Prostate gland (tissue), 2 donors: Measurements from ENCODE around the gene CEBPB. TPM values are rescaled to one million over a fixed set of nuclear protein-coding genes. Genes with fewer than 3 reads are reported as not detected.

ENCODE experiments used
- DNase-seq: peaks from one replicate; pipeline ENCODE4 v3.0.0-alpha.2; 2019; ENCODE audit warnings: low spot score
- H3K27ac ChIP-seq, 2 donors: fragments of 200-600 bp; sonication (generic); 2 replicates each; pipeline ENCODE4 v1.5.1; 2017 to 2019
- H3K27me3 ChIP-seq: fragments of 200-600 bp; sonication (generic); replicated peaks from 2 replicates; pipeline ENCODE4 v1.5.1; 2019; ENCODE audit not compliant: insufficient read depth
- H3K36me3 ChIP-seq, 2 donors: fragments of 200-600 bp; sonication (generic); 1 replicate in 1 of 2; 2 replicates in 1 of 2; pipeline versions ENCODE4 v1.5.1 to v1.8.1; 2017 to 2019
- H3K4me1 ChIP-seq: fragments of 200-600 bp; sonication (generic); replicated peaks from 2 replicates; pipeline ENCODE4 v1.5.1; 2019
- H3K4me3 ChIP-seq, 2 donors: fragments of 200-600 bp; sonication (generic); 2 replicates each; pipeline ENCODE4 v1.5.1; 2017 to 2019
- H3K9me3 ChIP-seq: fragments of 200-600 bp; sonication (generic); 2 replicates; pipeline ENCODE4 v1.5.1; 2017
- CTCF ChIP-seq, 4 experiments: fragments of 200-600 bp in 2 of 4; fragments of 450-650 bp in 2 of 4; sonication (generic) in 2 of 4; IDR thresholded peaks; 1 replicate in 3 of 4; 2 replicates in 1 of 4; pipeline ENCODE4 v1.5.1; 2016 to 2019; ENCODE audit warnings: antibody characterized with exemption in 4 of 4, mild to moderate bottlenecking in 2 of 4, moderate library complexity in 2 of 4
- POLR2A ChIP-seq: fragments of 450-650 bp; IDR thresholded peaks from one replicate; pipeline ENCODE4 v1.6.1; 2016; ENCODE audit warnings: antibody characterized with exemption, mild to moderate bottlenecking
- POLR2AphosphoS5 ChIP-seq: sonication (generic); formaldehyde crosslinking; IDR thresholded peaks from one replicate; pipeline ENCODE4 v1.6.1; 2017; ENCODE audit warnings: antibody characterized with exemption
- whole genome bisulfite sequencing: methylation state at CpG from one replicate; pipeline ENCODE4 v1.1.5; 2018; 5-methylcytosine and 5-hydroxymethylcytosine counted together
- intact Hi-C: fragments of 100-400 bp; cut with DNase I; formaldehyde crosslinking; loops from one replicate; pipeline ENCODE4 v1.14.2; 2022
- total RNA-seq, 2 donors: library from RNA; depleted of rRNA; stranded (reverse); fragments of >200 nt; gene quantifications; one replicate each; pipeline ENCODE4 v1.1.0, GENCODE V29; 2016

Gene CEBPB
- total RNA-seq, 2 donors from 2014 or later, result 72.8 to 77.2 TPM

DNA sequence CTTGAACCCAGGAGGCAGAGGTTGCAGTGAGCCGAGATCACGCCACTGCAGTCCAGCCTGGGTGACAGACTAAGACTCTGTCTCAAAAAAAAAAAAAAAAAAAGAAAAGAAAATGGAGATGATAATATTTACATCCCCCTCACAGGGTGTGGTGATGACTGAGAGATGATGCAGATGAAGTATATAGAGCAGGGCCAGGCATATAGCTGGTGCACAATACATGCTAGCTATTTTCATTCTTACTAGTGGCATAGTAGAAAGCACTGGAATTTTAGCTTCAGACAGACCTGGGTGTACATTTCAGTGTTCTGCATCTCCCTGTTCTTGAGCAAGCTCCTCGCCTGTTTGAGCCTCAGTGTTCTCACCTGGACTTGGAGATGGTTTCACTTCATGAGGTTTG, 36.9 kb downstream of the CEBPB start:
- no peak overlapping the region for H3K4me3 ChIP-seq
- intact Hi-C loops, result no loop called here
- DNase-seq, result no peak

DNA sequence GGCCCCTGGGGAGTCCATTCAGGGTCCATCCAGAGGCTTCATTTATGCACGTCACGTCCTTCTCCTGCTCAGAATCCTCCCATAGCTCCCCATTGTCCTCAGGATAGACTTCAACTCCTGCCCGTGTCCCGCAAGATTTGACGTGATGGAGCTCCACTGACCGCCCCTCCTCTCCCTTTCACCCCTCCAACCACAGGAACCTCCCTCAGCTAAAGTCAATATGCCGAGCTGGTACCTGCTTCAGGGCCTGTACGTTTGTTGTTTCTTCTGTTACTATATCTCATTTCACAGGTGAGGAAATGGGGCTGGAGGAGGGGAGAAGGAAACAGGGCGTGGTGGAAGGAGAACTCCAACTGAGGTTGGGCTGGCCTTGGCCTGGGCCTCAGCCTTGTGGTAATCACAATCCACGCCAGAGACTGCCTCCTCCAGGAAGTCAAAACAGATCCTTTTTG, 38.6 kb downstream of the CEBPB start:
- H3K4me1 ChIP-seq, result no peaks in the 10 kb centered on the region
- H3K27ac ChIP-seq, result no peak overlapping the region
- no peaks in the 10 kb centered on the region for H3K36me3 ChIP-seq
- H3K27me3 ChIP-seq, result no peaks in the 10 kb centered on the region
- intact Hi-C loops, result no loop called here
- TF ChIP-seq POLR2A, result no peak
- TF ChIP-seq CTCF (IDR thresholded peaks at IDR 0.05), result no peak
- no peak for TF ChIP-seq POLR2AphosphoS5
- 79% methylated on average over 10 of the region's 10 CpGs for WGBS
- no peaks in the 10 kb centered on the region for H3K9me3 ChIP-seq
- no peak for DNase-seq
- no peak overlapping the region for H3K4me3 ChIP-seq

More for the DNA sequence above, 36.9 kb downstream of the CEBPB start:
- no peaks in the 10 kb centered on the region for H3K9me3 ChIP-seq
- H3K4me1 ChIP-seq, result no peaks in the 10 kb centered on the region
- TF ChIP-seq CTCF (IDR thresholded peaks at IDR 0.05) (no peak), POLR2AphosphoS5 (no peak), POLR2A (no peak)
- H3K36me3 ChIP-seq, result no peaks in the 10 kb centered on the region
- no peaks in the 10 kb centered on the region for H3K27me3 ChIP-seq
- no peak overlapping the region for H3K27ac ChIP-seq
- 91% methylated on average over 3 of the region's 3 CpGs for WGBS

- TF ChIP-seq CTCF (IDR thresholded peaks at IDR 0.05), result no peak
- no peak for TF ChIP-seq POLR2AphosphoS5
- TF ChIP-seq POLR2A, result no peak
- H3K4me3 ChIP-seq, result no peak overlapping the region
- no peaks in the 10 kb centered on the region for H3K36me3 ChIP-seq
- H3K4me1 ChIP-seq, result no peaks in the 10 kb centered on the region
- no peak for DNase-seq
- WGBS, result 94% methylated on average over 7 of the region's 7 CpGs
- intact Hi-C loops, result no loop called here
- no peaks in the 10 kb centered on the region for H3K9me3 ChIP-seq
- H3K27me3 ChIP-seq, result no peaks in the 10 kb centered on the region
- no peak overlapping the region for H3K27ac ChIP-seq
Observed at GRCh38 chr20:50230184-50230583, 39.6 kb downstream of the CEBPB start.

DNA sequence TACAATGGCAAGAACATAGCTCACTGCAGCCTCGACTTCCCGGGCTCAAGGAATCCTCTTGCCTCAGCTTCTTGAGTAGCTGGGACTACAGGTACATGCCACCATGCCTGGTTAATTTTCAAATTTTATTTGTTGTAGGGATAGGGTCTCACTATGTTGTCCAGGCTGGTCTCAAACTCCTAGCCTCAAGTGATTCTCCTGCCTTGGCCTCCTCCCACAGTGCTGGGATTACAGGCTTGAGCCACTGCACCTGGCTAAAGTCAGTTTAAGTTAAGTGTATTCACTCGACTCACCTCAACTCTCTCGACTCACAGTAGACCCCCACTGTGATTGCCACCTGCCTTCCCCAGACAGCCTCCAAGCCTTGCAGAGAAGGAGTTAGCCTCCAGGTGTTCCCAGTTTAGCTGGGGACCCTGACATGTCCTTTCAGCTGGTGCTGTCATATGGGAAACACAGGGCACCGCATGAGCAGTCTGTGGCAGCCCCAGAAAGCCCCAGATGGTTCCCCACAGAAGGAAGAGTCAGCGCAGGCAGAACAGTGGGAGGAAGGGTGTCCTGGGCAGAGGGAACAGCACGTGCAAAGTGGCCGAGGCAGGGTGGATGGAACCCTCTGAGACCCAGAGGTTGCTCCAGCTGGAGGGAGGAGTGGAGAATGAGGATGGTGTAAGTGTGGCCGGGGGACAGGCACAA, 40.4 kb downstream of the CEBPB start:
- 85% methylated on average over 9 of the region's 9 CpGs for WGBS
- Histone ChIP-seq H3K4me1 (no peaks in the 10 kb centered on the region), H3K9me3 (no peaks in the 10 kb centered on the region), H3K27me3 (no peaks in the 10 kb centered on the region), H3K4me3 (no peak overlapping the region), H3K36me3 (no peaks in the 10 kb centered on the region), H3K27ac (no peak overlapping the region)
- no peak for TF ChIP-seq POLR2A
- no peak for TF ChIP-seq CTCF (IDR thresholded peaks at IDR 0.05)
- TF ChIP-seq POLR2AphosphoS5, result no peak
- intact Hi-C loops, result no loop called here
- DNase-seq, result no peak

DNA sequence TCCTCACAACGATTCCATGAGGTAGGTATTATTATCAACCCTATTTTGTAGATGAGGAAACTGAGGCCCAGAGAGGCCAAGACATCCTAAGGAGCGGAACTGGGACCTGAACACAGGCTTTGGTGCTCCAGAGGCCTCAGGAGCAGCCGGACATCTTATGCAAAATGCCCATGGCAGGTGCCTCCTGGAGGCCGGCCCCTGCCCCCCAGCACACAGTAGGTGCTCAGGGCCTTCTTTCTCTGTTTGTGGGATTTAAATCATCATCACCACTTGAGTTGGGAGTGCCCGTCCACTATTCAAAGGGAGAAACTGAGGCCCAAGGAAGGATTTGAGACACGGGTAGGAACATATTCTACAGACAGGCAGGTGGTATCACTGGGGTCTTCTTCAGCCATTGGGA, 41.2 kb downstream of the CEBPB start:
- Histone ChIP-seq H3K4me1 (no peaks in the 10 kb centered on the region), H3K36me3 (no peaks in the 10 kb centered on the region), H3K27me3 (no peaks in the 10 kb centered on the region), H3K27ac (no peak overlapping the region), H3K4me3 (no peak overlapping the region), H3K9me3 (no peaks in the 10 kb centered on the region)
- intact Hi-C loops, result no loop called here
- no peak for DNase-seq
- WGBS, result 95% methylated on average over 6 of the region's 6 CpGs
- TF ChIP-seq POLR2A, result no peak
